Spleen (tissue), 7 donors: ENCODE data around the gene LSMEM2.

ENCODE experiments used
- CTCF ChIP-seq, 11 experiments: fragments of 200-600 bp in 7 of 11; fragments of 450-650 bp in 4 of 11; sonication (generic) in 4 of 11; IDR thresholded peaks in 8 of 11; conservative IDR thresholded peaks in 3 of 11; 1 replicate in 7 of 11; 2 replicates in 4 of 11; pipeline versions ENCODE4 v1.4.0 to v1.8.0; 2016 to 2021; ENCODE audit warnings: antibody characterized with exemption in 11 of 11, inconsistent platforms in 4 of 11, mild to moderate bottlenecking in 1 of 11
- POLR2A ChIP-seq, 3 donors: fragments of 450-650 bp; IDR thresholded peaks; one replicate each; pipeline ENCODE4 v1.5.1; 2017; ENCODE audit warnings: antibody characterized with exemption in 3 of 3, mild to moderate bottlenecking in 1 of 3
- donor health status: DM: no; HTN: no; CAD: no; lungs with moderate emphysema.
- donor health status: DM: no; HTN: no; CAD: no.
- donor health status: DM: no; HTN: no; CAD: no.

- TF ChIP-seq POLR2A (IDR thresholded peaks at IDR 0.05) (no peak), CTCF (IDR thresholded peaks at IDR 0.05 in 8 of 11, conservative IDR thresholded peaks at IDR 0.05 in 3 of 11) (no peak)
Observed at GRCh38 chr3:50255251-50255615, 23.7 kb upstream of the LSMEM2 start.
